HEK293T (cell line): ENCODE data around the gene PALMD.

ENCODE experiments used
- FOXK2 ChIP-seq: fragments of 450-650 bp; IDR thresholded peaks from 2 replicates; pipeline ENCODE4 v1.6.1; 2016; ENCODE audit warnings: mild to moderate bottlenecking
- FOXM1 ChIP-seq: fragments of 450-650 bp; IDR thresholded peaks from 2 replicates; pipeline ENCODE4 v1.6.1; 2017; ENCODE audit warnings: mild to moderate bottlenecking, borderline replicate concordance

- TF ChIP-seq FOXK2 = no peak
- TF ChIP-seq FOXM1 = no peak
Observed at GRCh38 chr1:99673315-99673714, 27.4 kb downstream of the PALMD start.
